Epithelial cell of esophagus (primary cell): Measurements from ENCODE around the gene MAST2.
A peak's percentile ranks its signal among the peaks of the same experiment; 100 is the strongest.

Experiments
- DNase-seq: peaks from one replicate; pipeline ENCODE4 v3.0.0; 2010; ENCODE audit warnings: low read depth
- H3K4me3 ChIP-seq: 2 replicates; pipeline ENCODE4 v1.5.1; 2011; ENCODE audit warnings: mild to moderate bottlenecking, low read length, control low read depth
- CTCF ChIP-seq: IDR thresholded peaks from 2 replicates; pipeline ENCODE4 v1.5.1; 2011; ENCODE audit warnings: low read depth, mild to moderate bottlenecking, low read length, control low read depth, inconsistent platforms; ENCODE audit not compliant: insufficient read depth; ENCODE audit errors: missing control alignments

Gene MAST2

DNA sequence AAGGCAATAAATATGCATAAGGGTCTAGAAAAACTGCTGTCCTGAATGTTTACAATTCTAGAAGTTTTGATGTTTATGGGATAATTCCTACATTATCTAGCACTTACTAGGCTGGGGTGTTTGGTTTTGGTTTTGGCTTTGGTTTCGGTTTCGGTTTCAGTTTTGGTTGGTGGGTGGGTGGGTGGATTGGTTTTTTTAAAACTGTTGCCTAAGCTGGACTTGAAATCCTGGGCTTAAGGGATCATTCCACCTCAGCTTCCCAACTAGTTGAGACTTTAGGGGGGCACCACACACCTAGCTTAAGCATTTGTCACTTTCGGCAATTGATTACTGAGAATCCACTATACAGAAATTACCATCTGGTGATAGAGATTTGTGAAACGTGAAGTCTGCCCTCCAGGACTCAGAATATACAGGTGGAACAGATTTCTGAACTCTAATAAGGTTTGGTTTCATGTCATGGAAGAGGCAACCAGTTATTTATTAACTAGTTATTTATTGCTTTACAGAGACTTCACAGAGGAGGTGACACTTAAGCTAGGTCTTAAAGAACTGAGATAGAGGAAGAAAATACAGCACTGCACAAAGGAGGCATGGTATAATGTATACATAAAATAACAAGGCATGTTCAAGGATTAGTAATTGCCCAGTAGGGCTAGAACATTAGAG, 259.4 kb downstream of the MAST2 start:
- DNase-seq: no peak
- no peak overlapping the region for H3K4me3 ChIP-seq
- no peak for TF ChIP-seq CTCF

DNA sequence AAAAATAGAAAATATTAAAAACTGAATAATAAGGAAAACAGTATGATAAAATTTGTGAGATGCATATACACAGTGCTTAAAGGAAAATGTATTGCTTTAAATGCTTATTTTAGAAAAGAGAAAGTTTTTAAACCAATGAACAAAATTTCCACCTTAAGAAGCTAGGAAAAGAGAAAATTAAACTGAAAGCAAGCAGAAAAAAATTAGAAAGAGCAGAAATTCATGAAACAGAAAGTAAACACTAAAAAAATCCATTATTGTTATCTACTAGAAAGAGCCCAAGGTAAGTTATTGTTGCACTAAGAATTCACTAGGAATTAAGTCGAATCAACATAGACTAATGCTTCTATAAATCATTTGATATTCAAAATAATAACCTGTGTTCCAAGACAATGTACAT, 261.3 kb downstream of the MAST2 start:
- H3K4me3 ChIP-seq: no peak overlapping the region
- no peak for TF ChIP-seq CTCF
- DNase-seq: no peak

DNA sequence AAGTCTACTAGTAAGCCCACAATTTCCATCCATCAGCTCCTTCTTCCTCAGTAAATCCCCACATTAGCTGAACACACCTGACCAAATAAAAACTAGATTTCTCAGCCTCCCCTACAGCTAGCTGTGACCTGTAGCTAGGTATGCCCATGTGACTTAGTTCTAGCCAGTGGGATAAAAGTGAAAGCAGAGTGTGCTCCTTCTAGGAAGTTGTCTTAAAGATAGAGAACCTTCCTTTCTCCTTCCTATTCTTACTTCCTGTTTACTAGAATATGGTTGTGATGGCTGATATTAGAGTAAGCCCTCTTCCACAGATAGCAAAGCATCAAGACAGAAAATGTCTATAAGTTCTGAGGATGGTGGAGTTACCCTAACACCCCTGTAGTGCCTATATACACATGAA, 262.0 kb downstream of the MAST2 start:
- no peak for TF ChIP-seq CTCF
- no peak overlapping the region for H3K4me3 ChIP-seq
- peak; percentile 19 for DNase-seq

DNA sequence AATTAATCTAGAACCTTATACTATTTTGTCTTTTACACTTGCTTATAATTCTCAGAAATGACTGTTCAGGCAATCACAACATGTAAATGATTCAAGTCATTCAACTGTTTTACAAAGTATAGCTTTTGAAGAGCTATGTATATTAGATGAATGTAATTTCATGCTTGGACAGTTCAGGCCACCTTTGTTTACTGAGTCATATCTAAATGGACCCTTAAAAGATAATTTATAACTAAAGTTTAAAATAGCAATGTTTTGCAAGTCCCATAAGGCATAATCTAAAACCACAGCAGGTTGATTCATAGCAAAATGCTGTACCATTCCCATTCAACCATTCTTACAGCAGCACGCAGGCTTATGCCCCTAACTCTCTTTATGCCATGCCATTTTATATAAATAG, 264.2 kb downstream of the MAST2 start:
- no peak for TF ChIP-seq CTCF
- H3K4me3 ChIP-seq: no peak overlapping the region
- no peak for DNase-seq

DNA sequence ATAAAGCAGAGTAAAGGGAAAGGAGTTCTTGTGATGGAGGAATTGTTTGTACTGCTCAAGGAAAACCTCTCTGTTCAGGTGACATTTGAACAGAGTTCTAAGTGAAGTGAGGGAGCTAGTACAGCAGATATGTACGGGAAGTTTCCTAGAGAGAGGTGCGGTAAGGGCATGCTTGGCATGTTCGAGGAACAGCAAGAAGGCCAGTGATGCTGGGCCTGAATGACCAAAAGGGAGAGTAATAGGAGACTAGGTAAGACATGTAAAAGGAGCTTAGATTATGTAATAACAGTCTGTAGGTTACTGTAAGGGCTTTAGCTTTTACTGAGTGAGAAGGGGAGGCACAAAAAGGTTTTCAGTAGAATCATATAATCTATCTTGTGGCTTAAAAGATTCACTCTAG, 265.1 kb downstream of the MAST2 start:
- no peak for TF ChIP-seq CTCF
- DNase-seq: no peak
- H3K4me3 ChIP-seq: no peak overlapping the region

GRCh38 chr1:46070164-46070814, 266.9 kb downstream of the MAST2 start:
- DNase-seq: no peak
- no peak for TF ChIP-seq CTCF
- no peak overlapping the region for H3K4me3 ChIP-seq

DNA sequence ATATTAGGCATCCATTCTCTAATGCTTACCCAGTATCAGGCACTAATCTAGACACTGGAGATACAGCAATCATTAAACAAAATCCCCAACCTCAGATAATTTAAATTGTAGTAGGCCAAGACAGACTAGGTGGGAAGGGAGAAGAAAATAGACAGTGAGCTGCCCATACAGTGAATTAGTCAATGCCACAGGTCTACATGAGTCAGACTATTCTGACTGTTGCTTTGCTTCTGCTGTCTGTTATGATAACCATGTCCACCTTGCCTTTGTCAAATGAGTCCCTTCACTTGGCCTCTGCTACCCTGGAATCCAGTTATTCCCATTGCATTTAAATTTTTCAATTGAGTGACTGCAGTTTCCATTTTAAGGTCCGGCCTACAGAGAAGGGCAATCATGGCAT, 269.6 kb downstream of the MAST2 start:
- no peak for TF ChIP-seq CTCF
- DNase-seq: peak; percentile 69
- no peak overlapping the region for H3K4me3 ChIP-seq
